Keratinocyte (primary cell): ENCODE measurements around the gene ERCC1. TPM values are rescaled to one million over a fixed set of nuclear protein-coding genes. Genes with fewer than 3 reads are reported as not detected.
A peak's percentile ranks its signal among the peaks of the same experiment; 100 is the strongest.

ENCODE experiments used
- DNase-seq: peaks from one replicate; pipeline ENCODE4 v3.0.0-alpha.2; 2011; ENCODE audit warnings: low read depth, missing footprints, low spot score
- FAIRE-seq: peaks from 2 replicates; lab custom pipeline; 2011; peaks lifted over from hg19 to GRCh38; lab: Jason Lieb, UNC
- H2AFZ ChIP-seq: 2 replicates; pipeline ENCODE4 v1.6.0; 2012; ENCODE audit warnings: low read length, control low read depth, inconsistent platforms; ENCODE audit not compliant: control insufficient read depth
- H3K27ac ChIP-seq: 2 replicates; pipeline ENCODE4 v1.5.1; 2011; ENCODE audit warnings: low read length; ENCODE audit not compliant: control insufficient read depth, insufficient read depth
- H3K27me3 ChIP-seq: 3 replicates; pipeline ENCODE4 v1.6.0; 2011; ENCODE audit warnings: low read length; ENCODE audit not compliant: control insufficient read depth, insufficient read depth; ENCODE audit errors: extremely low read depth
- H3K36me3 ChIP-seq, 2 experiments: 2 replicates in 1 of 2; 3 replicates in 1 of 2; pipeline ENCODE4 v1.5.1; 2011; ENCODE audit warnings: low read length in 2 of 2, mild to moderate bottlenecking in 1 of 2; ENCODE audit not compliant: control insufficient read depth in 2 of 2, insufficient read depth in 2 of 2; ENCODE audit errors: extremely low read depth in 1 of 2
- H3K4me1 ChIP-seq: 3 replicates; pipeline ENCODE4 v1.5.1; 2011; ENCODE audit warnings: low read length; ENCODE audit not compliant: control insufficient read depth, insufficient read depth; ENCODE audit errors: extremely low read depth
- H3K4me2 ChIP-seq: 3 replicates; pipeline ENCODE4 v1.6.0; 2011; ENCODE audit warnings: low read depth, low read length; ENCODE audit not compliant: control insufficient read depth, insufficient read depth; ENCODE audit errors: extremely low read depth
- H3K4me3 ChIP-seq, 3 experiments: fragments of 200-600 bp in 1 of 3; sonication (generic) in 1 of 3; 2 replicates in 2 of 3; 3 replicates in 1 of 3; pipeline ENCODE4 v1.5.1; 2011 to 2016; ENCODE audit warnings: low read length in 3 of 3, mild to moderate bottlenecking in 3 of 3, control low read depth in 2 of 3, inconsistent platforms in 1 of 3, low read depth in 1 of 3, mixed read lengths in 1 of 3, mixed run types in 1 of 3, moderate library complexity in 1 of 3; ENCODE audit not compliant: control insufficient read depth in 2 of 3, insufficient read depth in 2 of 3; ENCODE audit errors: extremely low read depth in 1 of 3
- H3K79me2 ChIP-seq: 2 replicates; pipeline ENCODE4 v1.6.0; 2012; ENCODE audit warnings: low read length; ENCODE audit not compliant: control insufficient read depth, insufficient read depth
- H3K9ac ChIP-seq: 3 replicates; pipeline ENCODE4 v1.6.0; 2011; ENCODE audit warnings: low read length; ENCODE audit not compliant: control insufficient read depth, insufficient read depth; ENCODE audit errors: extremely low read depth
- H3K9me1 ChIP-seq: 3 replicates; pipeline ENCODE4 v1.6.0; 2011; ENCODE audit warnings: low read length; ENCODE audit not compliant: control insufficient read depth, insufficient read depth; ENCODE audit errors: extremely low read depth
- H3K9me3 ChIP-seq: 2 replicates; pipeline ENCODE4 v1.5.1; 2012; ENCODE audit warnings: low read depth, low read length; ENCODE audit not compliant: control insufficient read depth
- H4K20me1 ChIP-seq: 3 replicates; pipeline ENCODE4 v1.6.0; 2011; ENCODE audit warnings: low read length; ENCODE audit not compliant: control insufficient read depth, insufficient read depth; ENCODE audit errors: extremely low read depth
- EZH2 ChIP-seq: IDR thresholded peaks from one replicate; pipeline ENCODE4 v1.6.1; 2012; ENCODE audit warnings: inconsistent platforms, mild to moderate bottlenecking, low read length, moderate library complexity
- dilution Hi-C: fragments of 300-500 bp; cut with MboI; formaldehyde crosslinking; loops from one replicate; pipeline ENCODE4 v1.7.0; 2020; ENCODE audit warnings: low sequenced_read_pairs; ENCODE audit not compliant: extremely low pct_ligation_motif_present
- polyA plus RNA-seq, 5 experiments: library from polyadenylated mRNA; depleted of rRNA in 3 of 5; stranded (reverse) in 3 of 5; stranded (forward) in 1 of 5; unstranded in 1 of 5; fragments of >200 nt; gene quantifications; 1 replicate in 1 of 5; 2 replicates in 3 of 5; 3 replicates in 1 of 5; pipeline versions ENCODE4 v1.2.1 to v1.2.3, GENCODE V29; 2011 to 2012; ENCODE audit warnings: missing spikeins in 2 of 5, low read depth in 1 of 5, low replicate concordance in 1 of 5
- TF ChIP-seq, protein P1 (sequence below), 3 experiments: IDR thresholded peaks in 1 of 3; conservative IDR thresholded peaks in 1 of 3; optimal IDR thresholded peaks in 1 of 3; 2 replicates in 2 of 3; 3 replicates in 1 of 3; pipeline versions ENCODE3 to v1.5.1; 2011; ENCODE audit warnings: low read length in 3 of 3, mild to moderate bottlenecking in 3 of 3, moderate library complexity in 2 of 3, control low read depth in 1 of 3, inconsistent platforms in 1 of 3; ENCODE audit not compliant: insufficient read depth in 2 of 3; ENCODE audit errors: extremely low read depth in 1 of 3

Gene ERCC1
- polyA plus RNA-seq, 1 donor (not counting 4 experiments of a cell fraction or from before 2014, with no cell fraction given): 175 TPM

- TF ChIP-seq, protein P1, sequence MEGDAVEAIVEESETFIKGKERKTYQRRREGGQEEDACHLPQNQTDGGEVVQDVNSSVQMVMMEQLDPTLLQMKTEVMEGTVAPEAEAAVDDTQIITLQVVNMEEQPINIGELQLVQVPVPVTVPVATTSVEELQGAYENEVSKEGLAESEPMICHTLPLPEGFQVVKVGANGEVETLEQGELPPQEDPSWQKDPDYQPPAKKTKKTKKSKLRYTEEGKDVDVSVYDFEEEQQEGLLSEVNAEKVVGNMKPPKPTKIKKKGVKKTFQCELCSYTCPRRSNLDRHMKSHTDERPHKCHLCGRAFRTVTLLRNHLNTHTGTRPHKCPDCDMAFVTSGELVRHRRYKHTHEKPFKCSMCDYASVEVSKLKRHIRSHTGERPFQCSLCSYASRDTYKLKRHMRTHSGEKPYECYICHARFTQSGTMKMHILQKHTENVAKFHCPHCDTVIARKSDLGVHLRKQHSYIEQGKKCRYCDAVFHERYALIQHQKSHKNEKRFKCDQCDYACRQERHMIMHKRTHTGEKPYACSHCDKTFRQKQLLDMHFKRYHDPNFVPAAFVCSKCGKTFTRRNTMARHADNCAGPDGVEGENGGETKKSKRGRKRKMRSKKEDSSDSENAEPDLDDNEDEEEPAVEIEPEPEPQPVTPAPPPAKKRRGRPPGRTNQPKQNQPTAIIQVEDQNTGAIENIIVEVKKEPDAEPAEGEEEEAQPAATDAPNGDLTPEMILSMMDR (optimal IDR thresholded peaks at IDR 0.05 in 1 of 3, IDR thresholded peaks at IDR 0.05 in 1 of 3, conservative IDR thresholded peaks at IDR 0.05 in 1 of 3; ENCODE audit: extremely low read depth in 1 of 3, insufficient read depth in 2 of 3, low read length in 3 of 3): no peak
- no peak for TF ChIP-seq EZH2
- dilution Hi-C loops: no loop called here
- no peaks in the 10 kb centered on the region for H3K9me3 ChIP-seq
- peak overlapping the region; percentile 68 for H3K4me2 ChIP-seq
- peaks cover 27% of the 10 kb centered on the region for H3K4me1 ChIP-seq
- peak; percentile 90 for DNase-seq
- FAIRE-seq: peak; percentile 48
- H3K36me3 ChIP-seq: peaks cover 21 to 30% of the 10 kb centered on the region in 2 experiments
- no peaks in the 10 kb centered on the region for H3K9me1 ChIP-seq
- no peak overlapping the region for H2AFZ ChIP-seq
- H4K20me1 ChIP-seq: no peaks in the 10 kb centered on the region
- H3K79me2 ChIP-seq: peaks cover 78% of the 10 kb centered on the region
- no peaks in the 10 kb centered on the region for H3K27me3 ChIP-seq
- H3K9ac ChIP-seq: no peak overlapping the region
- peak overlapping the region in 1 of 3 experiments; percentile 15 for H3K4me3 ChIP-seq
- peak overlapping the region; percentile 8 for H3K27ac ChIP-seq
Observed at GRCh38 chr19:45400192-45400591, 23.5 kb downstream of the ERCC1 start.

GRCh38 chr19:45395821-45396617, 27.7 kb downstream of the ERCC1 start:
- H4K20me1 ChIP-seq: peaks cover 4% of the 10 kb centered on the region
- no peak overlapping the region for H3K9ac ChIP-seq
- dilution Hi-C loops: no loop called here
- H3K4me1 ChIP-seq: peaks cover 8% of the 10 kb centered on the region
- FAIRE-seq (no peak), DNase-seq (no peak)
- no peaks in the 10 kb centered on the region for H3K9me1 ChIP-seq
- no peak for TF ChIP-seq EZH2
- TF ChIP-seq, protein P1 (optimal IDR thresholded peaks at IDR 0.05 in 1 of 3, IDR thresholded peaks at IDR 0.05 in 1 of 3, conservative IDR thresholded peaks at IDR 0.05 in 1 of 3; ENCODE audit: extremely low read depth in 1 of 3, insufficient read depth in 2 of 3, low read length in 3 of 3): no peak
- H3K9me3 ChIP-seq: no peaks in the 10 kb centered on the region
- no peak overlapping the region for H3K27ac ChIP-seq
- H3K4me3 ChIP-seq: no peak overlapping the region
- no peaks in the 10 kb centered on the region for H3K27me3 ChIP-seq
- H2AFZ ChIP-seq: no peak overlapping the region
- no peak overlapping the region for H3K4me2 ChIP-seq
- H3K79me2 ChIP-seq: peaks cover 53% of the 10 kb centered on the region
- peaks cover 38 to 49% of the 10 kb centered on the region in 2 experiments for H3K36me3 ChIP-seq
